ENCODE data around the gene IQCC. TPM values are rescaled to one million over a fixed set of nuclear protein-coding genes. Genes with fewer than 3 reads are reported as not detected.

IQCC gene
- polyA plus RNA-seq, 3 donors: 6.6 to 11.4 (median 9.3) TPM

GRCh38 chr1:32221581-32221979, 16.1 kb downstream of the IQCC start:
- no peak for DNase-seq

- peak; percentile 95 for DNase-seq
These were observed 16.7 kb downstream of the IQCC start, which contains the start of the genes EIF3I and TMEM234 for GRCh38 chr1:32221980-32222755. TSS of gene EIF3I (plus strand) at chr1:32222407. CDS start at chr1:32222442, 35 bp downstream. TSS of gene TMEM234 (minus strand) at chr1:32222353. CDS start at chr1:32222322, 31 bp downstream.

GRCh38 chr1:32223683-32224082, 18.2 kb downstream of the IQCC start:
- DNase-seq: no peak

GRCh38 chr1:32224285-32224684, 18.8 kb downstream of the IQCC start:
- no peak for DNase-seq

GRCh38 chr1:32228771-32229170, 23.3 kb downstream of the IQCC start:
- no peak for DNase-seq

- no peak for DNase-seq
These were observed 26.5 kb downstream of the IQCC start for GRCh38 chr1:32231843-32232432.

GRCh38 chr1:32232558-32233304, 27.3 kb downstream of the IQCC start:
- DNase-seq: no peak

- no peak for DNase-seq
These were observed 29.3 kb downstream of the IQCC start for GRCh38 chr1:32234792-32235191.

GRCh38 chr1:32239337-32239736, 33.9 kb downstream of the IQCC start:
- DNase-seq: no peak

GRCh38 chr1:32239790-32240139, 34.3 kb downstream of the IQCC start:
- DNase-seq: no peak

GRCh38 chr1:32240140-32240951, 34.9 kb downstream of the IQCC start:
- peak; percentile 83 for DNase-seq

- no peak for DNase-seq
These were observed 35.7 kb downstream of the IQCC start for GRCh38 chr1:32241001-32241763.

GRCh38 chr1:32242341-32242851, 36.9 kb downstream of the IQCC start:
- no peak for DNase-seq

GRCh38 chr1:32246888-32247273, 41.4 kb downstream of the IQCC start, which contains the start of gene FAM167B:
TSS of gene FAM167B (plus strand) at chr1:32247222. CDS start at chr1:32247422, 200 bp downstream.
- no peak for DNase-seq

- no peak for DNase-seq
These were observed 42.0 kb downstream of the IQCC start for GRCh38 chr1:32247452-32247851.

- peak; percentile 75 for DNase-seq
These were observed 42.8 kb downstream of the IQCC start for GRCh38 chr1:32247983-32248889.

GRCh38 chr1:32249831-32250525, 44.5 kb downstream of the IQCC start:
- peak; percentile 49 for DNase-seq

GRCh38 chr1:32250893-32251716, 45.6 kb downstream of the IQCC start, which contains the start of gene LCK:
TSS of gene LCK (plus strand) at chr1:32251265. CDS start at chr1:32274330, 23,065 bp downstream.
- no peak for DNase-seq

All from renal pelvis (tissue), 4 donors.